GM21360 (cell line): ENCODE results near the gene ENTPD6.
A peak's percentile ranks its signal among the peaks of the same experiment; 100 is the strongest.
"Not testable (repeated sequence)": the region's sequence is repeated elsewhere in the genome, so short reads cannot be mapped to it uniquely, and the experiment has no call there.

ENCODE experiments used
- ATAC-seq: cut with Tn5 transposase; IDR thresholded peaks from one replicate; pipeline ENCODE4 v1.9.1; 2021; ENCODE audit warnings: mild to moderate bottlenecking, moderate library complexity; ENCODE audit not compliant: unreplicated experiment

Gene ENTPD6

GRCh38 chr20:25195014-25195961 is at the start of gene ENTPD6:
TSS of gene ENTPD6 (plus strand) at chr20:25195712. CDS start at chr20:25206537, 10,825 bp downstream.
- peak; percentile 72 for ATAC-seq

GRCh38 chr20:25146976-25147375 is 48.5 kb upstream of the ENTPD6 start:
- no peak for ATAC-seq

GRCh38 chr20:25147716-25148115 is 47.8 kb upstream of the ENTPD6 start:
- no peak for ATAC-seq

GRCh38 chr20:25148181-25148981 is 47.1 kb upstream of the ENTPD6 start:
- no peak for ATAC-seq

- ATAC-seq = no peak
These were observed 46.3 kb upstream of the ENTPD6 start for GRCh38 chr20:25148982-25149846.

- no peak for ATAC-seq
These were observed 45.5 kb upstream of the ENTPD6 start for GRCh38 chr20:25150016-25150415.

GRCh38 chr20:25158043-25158442 is 37.5 kb upstream of the ENTPD6 start:
- no peak for ATAC-seq

GRCh38 chr20:25160467-25160866 is 35.0 kb upstream of the ENTPD6 start:
- ATAC-seq = no peak

GRCh38 chr20:25160897-25161296 is 34.6 kb upstream of the ENTPD6 start:
- ATAC-seq = no peak

GRCh38 chr20:25165128-25165527 is 30.4 kb upstream of the ENTPD6 start:
- ATAC-seq = no peak

- ATAC-seq = not testable (repeated sequence)
These were observed 29.3 kb upstream of the ENTPD6 start for GRCh38 chr20:25166105-25166782.

GRCh38 chr20:25173321-25173720 is 22.2 kb upstream of the ENTPD6 start:
- ATAC-seq = no peak

GRCh38 chr20:25173886-25174308 is 21.6 kb upstream of the ENTPD6 start:
- no peak for ATAC-seq

- ATAC-seq = no peak
These were observed 19.3 kb upstream of the ENTPD6 start for GRCh38 chr20:25176184-25176583.

- no peak for ATAC-seq
These were observed 17.6 kb upstream of the ENTPD6 start for GRCh38 chr20:25177890-25178321.

- no peak for ATAC-seq
These were observed 16.7 kb upstream of the ENTPD6 start for GRCh38 chr20:25178563-25179438.

- no peak for ATAC-seq
These were observed 15.9 kb upstream of the ENTPD6 start for GRCh38 chr20:25179439-25180089.

GRCh38 chr20:25184391-25184790 is 11.1 kb upstream of the ENTPD6 start:
- not testable (repeated sequence) for ATAC-seq

GRCh38 chr20:25187220-25187619 is 8.3 kb upstream of the ENTPD6 start:
- no peak for ATAC-seq
